K562 (cell line): Measurements from ENCODE around the gene FTL. TPM values are rescaled to one million over a fixed set of nuclear protein-coding genes. Genes with fewer than 3 reads are reported as not detected.

ENCODE experiments used
- BRD9 ChIP-seq: fragments of 450-650 bp; IDR thresholded peaks from 2 replicates; pipeline ENCODE4 v1.6.1; 2018; ENCODE audit warnings: low read depth; ENCODE audit not compliant: partially characterized antibody
- BRF1 ChIP-seq: IDR thresholded peaks from 3 replicates; pipeline ENCODE4 v1.6.1; 2011; ENCODE audit warnings: borderline replicate concordance, mild to moderate bottlenecking; ENCODE audit not compliant: insufficient read length; ENCODE audit errors: extremely low read depth
- CBFA2T2 ChIP-seq: fragments of 450-650 bp; conservative IDR thresholded peaks from 2 replicates; pipeline ENCODE4 v1.6.1; 2017; ENCODE audit warnings: mild to moderate bottlenecking
- EHMT2 ChIP-seq: fragments of 450-650 bp; IDR thresholded peaks from 2 replicates; pipeline ENCODE4 v1.6.1; 2018; ENCODE audit warnings: antibody characterized with exemption
- ELK3 ChIP-seq: fragments of 450-650 bp; formaldehyde crosslinking; IDR thresholded peaks from 2 replicates; pipeline ENCODE4 v1.4.0; 2020; ENCODE audit warnings: mild to moderate bottlenecking
- FOXK2 ChIP-seq, 2 experiments: fragments of 450-650 bp; IDR thresholded peaks in 1 of 2; conservative IDR thresholded peaks in 1 of 2; 2 replicates each; pipeline ENCODE4 v1.6.1; 2016; ENCODE audit warnings: low read depth in 2 of 2, mild to moderate bottlenecking in 1 of 2
- KLF13 ChIP-seq: fragments of 450-650 bp; IDR thresholded peaks from 2 replicates; pipeline ENCODE4 v1.6.1; 2016; ENCODE audit warnings: missing genetic modification characterization, low read depth, mild to moderate bottlenecking, missing compliant biosample characterization, moderate library complexity, borderline replicate concordance
- LARP7 ChIP-seq: fragments of 450-650 bp; IDR thresholded peaks from 2 replicates; pipeline ENCODE4 v1.6.1; 2016
- LCOR ChIP-seq: sonication (generic); formaldehyde crosslinking; IDR thresholded peaks from 2 replicates; pipeline ENCODE4 v1.8.0; 2022; ENCODE audit warnings: mild to moderate bottlenecking, missing genetic modification reagents
- MED1 ChIP-seq: sonication (generic); formaldehyde crosslinking; IDR thresholded peaks from 2 replicates; pipeline ENCODE4 v1.8.1; 2023; ENCODE audit warnings: missing genetic modification reagents, borderline replicate concordance
- MTA3 ChIP-seq: fragments of 450-650 bp; formaldehyde crosslinking; IDR thresholded peaks from 2 replicates; pipeline ENCODE4 v1.6.1; 2017; ENCODE audit warnings: mild to moderate bottlenecking, borderline replicate concordance
- NEUROD1 ChIP-seq: fragments of 150-350 bp; IDR thresholded peaks from 2 replicates; pipeline ENCODE4 v1.6.1; 2014; ENCODE audit warnings: borderline replicate concordance, low read length, low read depth; ENCODE audit not compliant: partially characterized antibody
- PML ChIP-seq: IDR thresholded peaks from 2 replicates; pipeline ENCODE4 v1.6.1; 2012; ENCODE audit warnings: low read length, inconsistent platforms
- SRSF3 ChIP-seq: fragments of 200-400 bp; formaldehyde crosslinking; IDR thresholded peaks from 2 replicates; pipeline ENCODE4 v1.6.1; 2016; ENCODE audit warnings: mild to moderate bottlenecking, low read length, moderate library complexity; ENCODE audit not compliant: insufficient read depth
- ZSCAN29 ChIP-seq: fragments of 450-650 bp; IDR thresholded peaks from 2 replicates; pipeline ENCODE4 v1.6.1; 2017
- polyA plus RNA-seq, 8 experiments: library from polyadenylated mRNA; depleted of rRNA in 4 of 8; stranded (reverse) in 5 of 8; unstranded in 3 of 8; fragments of >200 nt; fragmentation: Nextera tagmentation in 2 of 8; fragmentation: Illumina TruSeq in 1 of 8; extraction: Ambion mirVana in 2 of 8; extraction: Trizol in 1 of 8; gene quantifications; 2 replicates each; pipeline versions ENCODE4 v1.2.1 to v1.2.3, GENCODE V29; 2011 to 2014; ENCODE audit warnings: inconsistent platforms in 1 of 8, missing spikeins in 1 of 8
- total RNA-seq, 7 experiments: library from RNA; depleted of rRNA in 6 of 7; stranded (reverse); fragments of >200 nt in 6 of 7; fragmentation: Illumina TruSeq in 2 of 7; extraction: Trizol in 2 of 7; gene quantifications; 2 replicates each; pipeline versions ENCODE4 v1.2.1 to v1.2.3, GENCODE V29; 2011 to 2021; ENCODE audit warnings: low replicate concordance in 1 of 7
- TF ChIP-seq, protein P1 (sequence below): fragments of 150-350 bp; conservative IDR thresholded peaks from 2 replicates; pipeline ENCODE4 v1.6.1; 2014; ENCODE audit warnings: low read length
- TF ChIP-seq, protein P2 (sequence below): fragments of 200-800 bp; sonication (Bioruptor generic); IDR thresholded peaks from 2 replicates; pipeline ENCODE4 v1.6.1; 2017; ENCODE audit warnings: missing genetic modification characterization, missing compliant biosample characterization
- TF ChIP-seq, protein P3 (sequence below), 3 experiments: fragments of 200-800 bp in 1 of 3; fragments of 250-450 bp in 1 of 3; fragments of 450-650 bp in 1 of 3; sonication (Bioruptor Pico) in 1 of 3; sonication (Bioruptor generic) in 1 of 3; formaldehyde crosslinking in 1 of 3; IDR thresholded peaks; 2 replicates each; pipeline versions ENCODE4 v1.6.1 to v1.8.0; 2016 to 2022; ENCODE audit warnings: mild to moderate bottlenecking in 2 of 3, missing genetic modification characterization in 2 of 3, missing compliant biosample characterization in 1 of 3, moderate library complexity in 1 of 3

Gene FTL
- total and polyA plus RNA-seq, 9 of the 15 experiments (the other 6 are each of a cell fraction or from before 2014, with no cell fraction given) = 1,231 to 27,415 (median 3,965) TPM

DNA sequence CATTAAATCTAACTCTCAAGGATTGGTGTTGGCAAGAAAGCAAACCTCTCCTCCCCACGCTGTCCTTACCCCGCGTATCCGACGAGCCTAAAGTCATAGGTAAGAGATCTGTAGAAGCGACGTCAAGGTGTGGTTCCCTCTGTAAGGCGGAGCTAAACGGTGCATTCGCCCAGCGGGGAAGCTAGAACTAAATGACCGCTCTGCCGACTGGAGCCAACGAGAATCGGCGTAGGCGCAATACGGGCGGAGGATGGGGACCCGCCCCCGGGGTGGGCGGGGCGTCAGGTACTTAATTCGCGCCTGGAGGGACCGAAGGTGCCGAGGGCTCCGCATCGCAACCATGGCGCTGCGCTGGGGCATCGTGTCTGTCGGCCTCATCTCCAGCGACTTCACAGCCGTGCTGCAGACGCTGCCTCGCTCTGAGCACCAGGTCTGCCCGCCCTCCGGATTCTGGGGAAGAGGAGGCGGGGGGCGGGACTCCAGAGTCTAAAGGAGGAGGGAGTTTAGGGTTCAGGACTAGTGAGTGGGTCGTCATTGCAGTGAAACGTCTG lies 31.7 kb upstream of the FTL start, which contains the start of gene DHDH (continued):
- TF ChIP-seq EHMT2 (no peak), BRD9 (no peak), BRF1 (no peak), ELK3 (CRISPR knock-in tag) (no peak), LARP7 (no peak), PML (0 out of 2 replicates have a peak, but pooled peaks have one; percentile 14), MED1 (CRISPR knock-in tag) (no peak), LCOR (CRISPR knock-in tag) (no peak), NEUROD1 (no peak), CBFA2T2 (no peak), SRSF3 (no peak), MTA3 (0 out of 2 replicates have a peak, but pooled peaks have one; percentile 37), ZSCAN29 (no peak), FOXK2 (conservative IDR thresholded peaks at IDR 0.05 in 1 of 2, IDR thresholded peaks at IDR 0.05 in 1 of 2; ENCODE audit: low read depth in 2 of 2) (no peak), KLF13 (tag) (no peak)
- TF ChIP-seq, protein P1, sequence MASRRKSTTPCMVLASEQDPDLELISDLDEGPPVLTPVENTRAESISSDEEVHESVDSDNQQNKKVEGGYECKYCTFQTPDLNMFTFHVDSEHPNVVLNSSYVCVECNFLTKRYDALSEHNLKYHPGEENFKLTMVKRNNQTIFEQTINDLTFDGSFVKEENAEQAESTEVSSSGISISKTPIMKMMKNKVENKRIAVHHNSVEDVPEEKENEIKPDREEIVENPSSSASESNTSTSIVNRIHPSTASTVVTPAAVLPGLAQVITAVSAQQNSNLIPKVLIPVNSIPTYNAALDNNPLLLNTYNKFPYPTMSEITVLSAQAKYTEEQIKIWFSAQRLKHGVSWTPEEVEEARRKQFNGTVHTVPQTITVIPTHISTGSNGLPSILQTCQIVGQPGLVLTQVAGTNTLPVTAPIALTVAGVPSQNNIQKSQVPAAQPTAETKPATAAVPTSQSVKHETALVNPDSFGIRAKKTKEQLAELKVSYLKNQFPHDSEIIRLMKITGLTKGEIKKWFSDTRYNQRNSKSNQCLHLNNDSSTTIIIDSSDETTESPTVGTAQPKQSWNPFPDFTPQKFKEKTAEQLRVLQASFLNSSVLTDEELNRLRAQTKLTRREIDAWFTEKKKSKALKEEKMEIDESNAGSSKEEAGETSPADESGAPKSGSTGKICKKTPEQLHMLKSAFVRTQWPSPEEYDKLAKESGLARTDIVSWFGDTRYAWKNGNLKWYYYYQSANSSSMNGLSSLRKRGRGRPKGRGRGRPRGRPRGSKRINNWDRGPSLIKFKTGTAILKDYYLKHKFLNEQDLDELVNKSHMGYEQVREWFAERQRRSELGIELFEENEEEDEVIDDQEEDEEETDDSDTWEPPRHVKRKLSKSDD = no peak
- TF ChIP-seq, protein P2, sequence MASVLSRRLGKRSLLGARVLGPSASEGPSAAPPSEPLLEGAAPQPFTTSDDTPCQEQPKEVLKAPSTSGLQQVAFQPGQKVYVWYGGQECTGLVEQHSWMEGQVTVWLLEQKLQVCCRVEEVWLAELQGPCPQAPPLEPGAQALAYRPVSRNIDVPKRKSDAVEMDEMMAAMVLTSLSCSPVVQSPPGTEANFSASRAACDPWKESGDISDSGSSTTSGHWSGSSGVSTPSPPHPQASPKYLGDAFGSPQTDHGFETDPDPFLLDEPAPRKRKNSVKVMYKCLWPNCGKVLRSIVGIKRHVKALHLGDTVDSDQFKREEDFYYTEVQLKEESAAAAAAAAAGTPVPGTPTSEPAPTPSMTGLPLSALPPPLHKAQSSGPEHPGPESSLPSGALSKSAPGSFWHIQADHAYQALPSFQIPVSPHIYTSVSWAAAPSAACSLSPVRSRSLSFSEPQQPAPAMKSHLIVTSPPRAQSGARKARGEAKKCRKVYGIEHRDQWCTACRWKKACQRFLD = peak; percentile 69; the same call in 1 of the 2 replicates
- TF ChIP-seq, protein P3, sequence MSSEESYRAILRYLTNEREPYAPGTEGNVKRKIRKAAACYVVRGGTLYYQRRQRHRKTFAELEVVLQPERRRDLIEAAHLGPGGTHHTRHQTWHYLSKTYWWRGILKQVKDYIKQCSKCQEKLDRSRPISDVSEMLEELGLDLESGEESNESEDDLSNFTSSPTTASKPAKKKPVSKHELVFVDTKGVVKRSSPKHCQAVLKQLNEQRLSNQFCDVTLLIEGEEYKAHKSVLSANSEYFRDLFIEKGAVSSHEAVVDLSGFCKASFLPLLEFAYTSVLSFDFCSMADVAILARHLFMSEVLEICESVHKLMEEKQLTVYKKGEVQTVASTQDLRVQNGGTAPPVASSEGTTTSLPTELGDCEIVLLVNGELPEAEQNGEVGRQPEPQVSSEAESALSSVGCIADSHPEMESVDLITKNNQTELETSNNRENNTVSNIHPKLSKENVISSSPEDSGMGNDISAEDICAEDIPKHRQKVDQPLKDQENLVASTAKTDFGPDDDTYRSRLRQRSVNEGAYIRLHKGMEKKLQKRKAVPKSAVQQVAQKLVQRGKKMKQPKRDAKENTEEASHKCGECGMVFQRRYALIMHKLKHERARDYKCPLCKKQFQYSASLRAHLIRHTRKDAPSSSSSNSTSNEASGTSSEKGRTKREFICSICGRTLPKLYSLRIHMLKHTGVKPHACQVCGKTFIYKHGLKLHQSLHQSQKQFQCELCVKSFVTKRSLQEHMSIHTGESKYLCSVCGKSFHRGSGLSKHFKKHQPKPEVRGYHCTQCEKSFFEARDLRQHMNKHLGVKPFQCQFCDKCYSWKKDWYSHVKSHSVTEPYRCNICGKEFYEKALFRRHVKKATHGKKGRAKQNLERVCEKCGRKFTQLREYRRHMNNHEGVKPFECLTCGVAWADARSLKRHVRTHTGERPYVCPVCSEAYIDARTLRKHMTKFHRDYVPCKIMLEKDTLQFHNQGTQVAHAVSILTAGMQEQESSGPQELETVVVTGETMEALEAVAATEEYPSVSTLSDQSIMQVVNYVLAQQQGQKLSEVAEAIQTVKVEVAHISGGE (CRISPR knock-in tag; IDR thresholded peaks at IDR 0.05) = no peak
